H1 (cell line): ENCODE results near the gene TNS3. TPM values are rescaled to one million over a fixed set of nuclear protein-coding genes. Genes with fewer than 3 reads are reported as not detected.

Experiments
- CREB1 ChIP-seq: IDR thresholded peaks from 2 replicates; pipeline ENCODE4 v1.6.1; 2012; ENCODE audit warnings: inconsistent platforms
- EP300 ChIP-seq, 2 experiments: IDR thresholded peaks; 1 replicate in 1 of 2; 2 replicates in 1 of 2; pipeline ENCODE4 v1.6.1; 2011 to 2012; ENCODE audit warnings: low read depth in 2 of 2, low read length in 2 of 2, mild to moderate bottlenecking in 2 of 2, borderline replicate concordance in 1 of 2, inconsistent platforms in 1 of 2, moderate library complexity in 1 of 2
- EZH2 ChIP-seq: fragments of 200-600 bp; sonication (generic); IDR thresholded peaks from 2 replicates; pipeline ENCODE4 v1.7.1; 2012; ENCODE audit warnings: low read depth, mild to moderate bottlenecking, moderate library complexity, low read length, inconsistent platforms; ENCODE audit not compliant: severe bottlenecking
- HDAC6 ChIP-seq: IDR thresholded peaks from one replicate; pipeline ENCODE4 v1.7.1; 2012; ENCODE audit warnings: low read depth, mild to moderate bottlenecking, inconsistent platforms, low read length, moderate library complexity
- JUN ChIP-seq: IDR thresholded peaks from 2 replicates; pipeline ENCODE4 v1.6.1; 2011; ENCODE audit warnings: low read depth, mild to moderate bottlenecking, improper control_type of control experiment, low read length
- SUZ12 ChIP-seq: fragments of 200-600 bp; sonication (generic); IDR thresholded peaks from 2 replicates; pipeline ENCODE4 v1.6.1; 2012; ENCODE audit warnings: mild to moderate bottlenecking, inconsistent platforms, low read length, moderate library complexity, mixed read lengths
- ZNF274 ChIP-seq: IDR thresholded peaks from 2 replicates; pipeline ENCODE4 v1.7.0; 2012; ENCODE audit warnings: low read length, borderline replicate concordance; ENCODE audit errors: extremely low read depth
- polyA plus RNA-seq, 7 experiments: library from polyadenylated mRNA; depleted of rRNA in 3 of 7; stranded (reverse) in 5 of 7; unstranded in 2 of 7; fragments of >200 nt in 5 of 7; fragments of 200-250 nt in 2 of 7; gene quantifications; 1 replicate in 5 of 7; 2 replicates in 1 of 7; 4 replicates in 1 of 7; pipeline versions ENCODE4 v1.2.1 to v1.2.3, GENCODE V29; 2011 to 2013; ENCODE audit warnings: missing spikeins in 2 of 7, mixed read lengths in 2 of 7
- total RNA-seq: library from RNA; stranded (reverse); fragmentation: NEBNext Ultra II Directional; extraction: Animal tissue kit (Norgen Biotek cat#: 25700); gene quantifications from 2 replicates; pipeline ENCODE4 v1.2.1, GENCODE V29; 2021

TNS3 gene
- total and polyA plus RNA-seq, 2 of the 8 experiments (the other 6 are each of a cell fraction or from before 2014, with no cell fraction given): 11.9 to 24.2 TPM

DNA sequence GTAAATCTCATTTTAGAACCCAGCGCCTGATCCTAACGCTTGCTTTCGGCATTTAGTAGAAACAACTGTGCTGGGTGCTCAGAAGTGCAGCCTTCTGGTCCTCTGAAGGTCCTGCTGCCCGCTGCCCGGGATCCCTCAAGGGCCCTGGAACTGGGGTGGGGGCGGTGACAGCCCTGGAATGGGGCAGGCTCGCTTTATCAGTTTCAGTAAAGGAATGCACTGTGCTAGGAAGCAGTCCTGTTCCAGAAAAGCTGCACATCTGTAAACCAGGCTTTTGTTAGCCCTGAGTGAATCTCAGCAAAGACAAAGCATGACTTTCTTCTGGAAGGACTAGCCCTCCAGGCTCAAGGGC is 254.6 kb downstream of the TNS3 start (continued):
- TF ChIP-seq SUZ12: no peak
- TF ChIP-seq JUN: no peak
- TF ChIP-seq EP300 (IDR thresholded peaks at IDR 0.05; ENCODE audit: borderline replicate concordance in 1 of 2, low read depth in 2 of 2, low read length in 2 of 2): no peak
- TF ChIP-seq CREB1: no peak
- TF ChIP-seq ZNF274: no peak
- no peak for TF ChIP-seq HDAC6
- no peak for TF ChIP-seq EZH2
